Stomach smooth muscle (tissue), 2 donors: ENCODE measurements around the gene CPNE2.
A peak's percentile ranks its signal among the peaks of the same experiment; 100 is the strongest.

Experiments
- H3K27ac ChIP-seq: one replicate; pipeline ENCODE4 v1.7.0; 2013; ENCODE audit warnings: mild to moderate bottlenecking, low read length, inconsistent platforms
- H3K27me3 ChIP-seq, 2 donors: one replicate each; pipeline ENCODE4 v1.7.0; 2013; ENCODE audit warnings: low read length in 2 of 2; ENCODE audit not compliant: insufficient read depth in 2 of 2, control insufficient read depth in 1 of 2
- H3K36me3 ChIP-seq, 2 donors: one replicate each; pipeline ENCODE4 v1.7.0; 2013; ENCODE audit warnings: low read length in 2 of 2; ENCODE audit not compliant: control insufficient read depth in 2 of 2, insufficient read depth in 2 of 2
- H3K4me1 ChIP-seq: one replicate; pipeline ENCODE4 v1.7.0; 2013; ENCODE audit warnings: low read length; ENCODE audit not compliant: control insufficient read depth, insufficient read depth
- H3K4me3 ChIP-seq, 2 donors: one replicate each; pipeline ENCODE4 v1.7.0; 2013; ENCODE audit warnings: low read length in 2 of 2
- H3K9ac ChIP-seq, 2 donors: one replicate each; pipeline ENCODE4 v1.7.0; 2013; ENCODE audit warnings: low read length in 2 of 2, mild to moderate bottlenecking in 1 of 2
- H3K9me3 ChIP-seq, 2 donors: one replicate each; pipeline ENCODE4 v1.7.0; 2013; ENCODE audit warnings: low read length in 2 of 2; ENCODE audit not compliant: control insufficient read depth in 2 of 2
- donor health status: healthy.
- donor health status: Pancreatic carcinoma.

Gene CPNE2

GRCh38 chr16:57146735-57147134 lies 54.4 kb downstream of the CPNE2 start:
- Histone ChIP-seq H3K27me3 (no peaks in the 10 kb centered on the region), H3K4me3 (no peak overlapping the region), H3K9ac (no peak overlapping the region), H3K9me3 (no peaks in the 10 kb centered on the region), H3K4me1 (peaks cover 8% of the 10 kb centered on the region), H3K27ac (no peak overlapping the region), H3K36me3 (no peaks in the 10 kb centered on the region)

- no peaks in the 10 kb centered on the region for H3K27me3 ChIP-seq
- H3K4me3 ChIP-seq, result no peak overlapping the region
- H3K9ac ChIP-seq, result no peak overlapping the region
- no peak overlapping the region for H3K27ac ChIP-seq
- peaks cover 8% of the 10 kb centered on the region for H3K4me1 ChIP-seq
- H3K36me3 ChIP-seq, result peaks cover 2 to 4% of the 10 kb centered on the region in 2 donors
- no peaks in the 10 kb centered on the region for H3K9me3 ChIP-seq
Measured at GRCh38 chr16:57147381-57148221, 55.2 kb downstream of the CPNE2 start.

- Histone ChIP-seq H3K9me3 (no peaks in the 10 kb centered on the region), H3K9ac (no peak overlapping the region), H3K36me3 (peaks cover 10% of the 10 kb centered on the region in 2 donors), H3K4me3 (no peak overlapping the region), H3K27me3 (no peaks in the 10 kb centered on the region), H3K27ac (peak overlapping the region; percentile 18), H3K4me1 (peaks cover 6% of the 10 kb centered on the region)
Measured at GRCh38 chr16:57148481-57148880, 56.1 kb downstream of the CPNE2 start.

- Histone ChIP-seq H3K27ac (no peak overlapping the region), H3K9me3 (no peaks in the 10 kb centered on the region), H3K9ac (no peak overlapping the region), H3K27me3 (no peaks in the 10 kb centered on the region), H3K4me3 (no peak overlapping the region), H3K36me3 (peaks cover 19% of the 10 kb centered on the region in 2 donors), H3K4me1 (peaks cover 6% of the 10 kb centered on the region)
Measured at GRCh38 chr16:57149391-57149790, 57.0 kb downstream of the CPNE2 start.

- Histone ChIP-seq H3K36me3 (peaks cover 27 to 28% of the 10 kb centered on the region in 2 donors), H3K9me3 (no peaks in the 10 kb centered on the region), H3K4me3 (no peak overlapping the region), H3K4me1 (peaks cover 4% of the 10 kb centered on the region), H3K27ac (no peak overlapping the region), H3K9ac (no peak overlapping the region), H3K27me3 (no peaks in the 10 kb centered on the region)
Measured at GRCh38 chr16:57150682-57151330, 58.4 kb downstream of the CPNE2 start.

GRCh38 chr16:57151369-57151768 lies 59.0 kb downstream of the CPNE2 start:
- Histone ChIP-seq H3K9ac (no peak overlapping the region), H3K9me3 (no peaks in the 10 kb centered on the region), H3K27me3 (no peaks in the 10 kb centered on the region), H3K36me3 (peaks cover 29 to 30% of the 10 kb centered on the region in 2 donors), H3K4me3 (no peak overlapping the region), H3K27ac (no peak overlapping the region), H3K4me1 (peaks cover 4% of the 10 kb centered on the region)

- no peak overlapping the region for H3K4me3 ChIP-seq
- no peaks in the 10 kb centered on the region for H3K4me1 ChIP-seq
- H3K9ac ChIP-seq, result no peak overlapping the region
- H3K36me3 ChIP-seq, result peaks cover 32 to 34% of the 10 kb centered on the region in 2 donors
- no peaks in the 10 kb centered on the region for H3K9me3 ChIP-seq
- no peaks in the 10 kb centered on the region for H3K27me3 ChIP-seq
- no peak overlapping the region for H3K27ac ChIP-seq
Measured at GRCh38 chr16:57152096-57153093, 60.0 kb downstream of the CPNE2 start.

GRCh38 chr16:57153841-57154240 lies 61.5 kb downstream of the CPNE2 start:
- no peak overlapping the region for H3K27ac ChIP-seq

GRCh38 chr16:57155702-57156350 lies 63.4 kb downstream of the CPNE2 start:
- Histone ChIP-seq H3K9ac (no peak overlapping the region), H3K4me3 (no peak overlapping the region), H3K9me3 (no peaks in the 10 kb centered on the region), H3K36me3 (peaks cover 34 to 42% of the 10 kb centered on the region in 2 donors), H3K4me1 (no peaks in the 10 kb centered on the region), H3K27ac (no peak overlapping the region), H3K27me3 (no peaks in the 10 kb centered on the region)

More at GRCh38 chr16:57153841-57154240, 61.5 kb downstream of the CPNE2 start:
- Histone ChIP-seq H3K9me3 (no peaks in the 10 kb centered on the region), H3K27me3 (no peaks in the 10 kb centered on the region), H3K36me3 (peaks cover 34 to 35% of the 10 kb centered on the region in 2 donors), H3K9ac (no peak overlapping the region), H3K4me1 (no peaks in the 10 kb centered on the region), H3K4me3 (no peak overlapping the region)

- no peak overlapping the region for H3K9ac ChIP-seq
- H3K4me3 ChIP-seq, result no peak overlapping the region
- H3K9me3 ChIP-seq, result no peaks in the 10 kb centered on the region
- no peaks in the 10 kb centered on the region for H3K27me3 ChIP-seq
- no peaks in the 10 kb centered on the region for H3K4me1 ChIP-seq
- peaks cover 34 to 42% of the 10 kb centered on the region in 2 donors for H3K36me3 ChIP-seq
- no peak overlapping the region for H3K27ac ChIP-seq
Measured at GRCh38 chr16:57156351-57156703, 63.9 kb downstream of the CPNE2 start.
